ENCODE measurements around the gene UBE4B. TPM values are rescaled to one million over a fixed set of nuclear protein-coding genes. Genes with fewer than 3 reads are reported as not detected.

Gene UBE4B
- total and polyA plus RNA-seq, 10 of the 15 experiments (the other 5 are each of a cell fraction or from before 2014, with no cell fraction given), result 2.9 to 32.6 (median 20.7) TPM

- ChIA-PET SMC1A (ENCODE audit: uncharacterized antibody, unreplicated experiment) (interaction anchor here (1.2 to 1.5 kb wide), 2 partner anchors 28 to 35 kb away, joined by 3 to 5 read pairs; no protein-coding TSS in a partner anchor), RAD21 (ENCODE audit: unreplicated experiment) (no interaction called here), CTCF (interaction anchor here (1.2 kb wide), 1 partner anchor 167 kb away, joined by 3 read pairs; no protein-coding TSS in a partner anchor), POLR2A (no interaction called here)
- H3K27me3 ChIP-seq (replicated peaks in 1 of 2; ENCODE audit: control insufficient read depth in 2 of 2, insufficient read depth in 2 of 2, low read length in 1 of 2), result no peaks in the 10 kb centered on the region
- H3K4me1 ChIP-seq (ENCODE audit: control insufficient read depth, insufficient read depth, low read length), result no peaks in the 10 kb centered on the region
- H4K20me1 ChIP-seq (ENCODE audit: control insufficient read depth, insufficient read depth), result no peaks in the 10 kb centered on the region
- no peak overlapping the region for H3K4me3 ChIP-seq
- in situ Hi-C loops (cut with MboI), result no loop called here
- WGBS (ENCODE audit: insufficient coverage, insufficient replicate concordance, low lambda C conversion rate, missing lambda C conversion rate), result 94% methylated on average over 4 of the region's 4 CpGs
- H2AFZ ChIP-seq (ENCODE audit: control insufficient read depth, low read depth, low read length), result no peak overlapping the region
- intact Hi-C loops (cut with micrococcal nuclease; ENCODE audit: unreplicated experiment), result no loop called here
- no peak for DNase-seq (ENCODE audit: low read depth, low spot score)
- H3K27ac ChIP-seq (ENCODE audit: control insufficient read depth, insufficient read depth), result no peak overlapping the region
- TF ChIP-seq SIX5 (IDR thresholded peaks at IDR 0.05; ENCODE audit: low read depth, low read length, severe bottlenecking) (no peak), CBFB (IDR thresholded peaks at IDR 0.05; ENCODE audit: low read depth) (no peak), ZZZ3 (IDR thresholded peaks at IDR 0.05; ENCODE audit: control insufficient read depth, insufficient read length, low read depth) (no peak), RFX5 (IDR thresholded peaks at IDR 0.05; ENCODE audit: low read depth, low read length) (no peak), POU2F2 (IDR thresholded peaks at IDR 0.05; ENCODE audit: borderline replicate concordance, low read depth, low read length) (no peak), ZNF592 (IDR thresholded peaks at IDR 0.05) (no peak), RCOR1 (conservative IDR thresholded peaks at IDR 0.05; ENCODE audit: low read depth, low read length) (no peak), SREBF1 (IDR thresholded peaks at IDR 0.05; ENCODE audit: low read length) (no peak), ZNF384 (IDR thresholded peaks at IDR 0.05; ENCODE audit: borderline replicate concordance, low read depth, low read length) (no peak)
- no peaks in the 10 kb centered on the region for H3K9me3 ChIP-seq (replicated peaks; ENCODE audit: control insufficient read depth, insufficient read depth, low read length)
- ATAC-seq, result no peak
- H3K79me2 ChIP-seq (ENCODE audit: control insufficient read depth, insufficient read depth, low read length), result no peaks in the 10 kb centered on the region
- no peaks in the 10 kb centered on the region; a peak in 1 of 4 replicates for H3K36me3 ChIP-seq (ENCODE audit: control insufficient read depth in 2 of 2, insufficient read depth in 2 of 2, low read length in 1 of 2)
- no TSS peak for BruUV-seq (replicated peaks)
- no peak for FAIRE-seq
- H3K9ac ChIP-seq (ENCODE audit: control insufficient read depth, insufficient read depth, low read length), result no peak overlapping the region
- H3K4me2 ChIP-seq (ENCODE audit: control insufficient read depth, insufficient read depth), result no peak overlapping the region
Observed at GRCh38 chr1:10155087-10155712, 122.4 kb downstream of the UBE4B start.
